Measurements from ENCODE around the gene COPB2. TPM values are rescaled to one million over a fixed set of nuclear protein-coding genes. Genes with fewer than 3 reads are reported as not detected.
"Not testable (repeated sequence)": the region's sequence is repeated elsewhere in the genome, so short reads cannot be mapped to it uniquely, and the experiment has no call there.

The COPB2 gene
- total and polyA plus RNA-seq, 10 of the 15 experiments (the other 5 are each of a cell fraction or from before 2014, with no cell fraction given), result 51.3 to 143 (median 116) TPM

DNA sequence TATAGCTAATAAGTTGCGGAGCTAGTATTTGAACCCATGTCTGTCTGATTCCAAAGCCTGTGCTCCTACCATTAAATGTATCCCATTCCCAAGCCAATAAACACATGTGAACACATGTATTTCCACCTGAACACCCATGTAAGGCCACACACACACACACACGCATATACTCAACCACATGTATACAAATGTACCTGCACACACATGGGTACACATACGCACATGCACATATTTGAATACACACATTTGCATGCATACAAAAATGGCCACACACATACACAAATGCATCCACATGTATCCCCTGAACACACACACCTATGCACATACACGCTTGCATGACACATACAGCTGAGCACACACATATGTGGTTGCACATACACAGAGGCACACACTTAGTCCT, 51.0 kb downstream of the COPB2 start:
- H3K27me3 ChIP-seq (replicated peaks in 1 of 2; ENCODE audit: control insufficient read depth in 2 of 2, insufficient read depth in 2 of 2, low read length in 1 of 2), result no peaks in the 10 kb centered on the region
- no peak overlapping the region for H3K27ac ChIP-seq (ENCODE audit: control insufficient read depth, insufficient read depth)
- RAD21 ChIA-PET (ENCODE audit: unreplicated experiment), result no interaction called here
- no peaks in the 10 kb centered on the region for H4K20me1 ChIP-seq (ENCODE audit: control insufficient read depth, insufficient read depth)
- no peaks in the 10 kb centered on the region for H3K4me1 ChIP-seq (ENCODE audit: control insufficient read depth, insufficient read depth, low read length)
- DNase-seq (ENCODE audit: low read depth, low spot score), result no peak
- no peak overlapping the region for H3K4me2 ChIP-seq (ENCODE audit: control insufficient read depth, insufficient read depth)
- POLR2A ChIA-PET, result no interaction called here
- SMC1A ChIA-PET (ENCODE audit: uncharacterized antibody, unreplicated experiment), result no interaction called here
- no peak overlapping the region for H3K4me3 ChIP-seq
- no peak overlapping the region for H3K9ac ChIP-seq (ENCODE audit: control insufficient read depth, insufficient read depth, low read length)
- no peaks in the 10 kb centered on the region; the same call in 2 of the 3 replicates for H3K9me3 ChIP-seq (replicated peaks; ENCODE audit: control insufficient read depth, insufficient read depth, low read length)
- FAIRE-seq, result no peak
- no peaks in the 10 kb centered on the region for H3K79me2 ChIP-seq (ENCODE audit: control insufficient read depth, insufficient read depth, low read length)
- no TSS peak for BruUV-seq (replicated peaks)
- ATAC-seq, result no peak
- no peaks in the 10 kb centered on the region for H3K36me3 ChIP-seq (ENCODE audit: control insufficient read depth in 2 of 2, insufficient read depth in 2 of 2, low read length in 1 of 2)
- TF ChIP-seq MTA3 (IDR thresholded peaks at IDR 0.05; ENCODE audit: borderline replicate concordance, low read length) (no peak), SIX5 (IDR thresholded peaks at IDR 0.05; ENCODE audit: low read depth, low read length, severe bottlenecking) (no peak), NFYB (IDR thresholded peaks at IDR 0.05; ENCODE audit: insufficient read depth, low read depth, low read length) (no peak)
- intact Hi-C loops (cut with micrococcal nuclease; ENCODE audit: unreplicated experiment) (no loop called here), in situ Hi-C loops (cut with MboI) (no loop called here)
- CTCF ChIA-PET, result interaction anchor here (0.7 to 1.2 kb wide), 2 partner anchors 16 to 227 kb away, joined by 3 read pairs; no protein-coding TSS in a partner anchor
- 74% methylated on average over 4 of the region's 4 CpGs for WGBS (ENCODE audit: insufficient coverage, insufficient replicate concordance, low lambda C conversion rate, missing lambda C conversion rate)
- no peak overlapping the region for H2AFZ ChIP-seq (ENCODE audit: control insufficient read depth, low read depth, low read length)

DNA sequence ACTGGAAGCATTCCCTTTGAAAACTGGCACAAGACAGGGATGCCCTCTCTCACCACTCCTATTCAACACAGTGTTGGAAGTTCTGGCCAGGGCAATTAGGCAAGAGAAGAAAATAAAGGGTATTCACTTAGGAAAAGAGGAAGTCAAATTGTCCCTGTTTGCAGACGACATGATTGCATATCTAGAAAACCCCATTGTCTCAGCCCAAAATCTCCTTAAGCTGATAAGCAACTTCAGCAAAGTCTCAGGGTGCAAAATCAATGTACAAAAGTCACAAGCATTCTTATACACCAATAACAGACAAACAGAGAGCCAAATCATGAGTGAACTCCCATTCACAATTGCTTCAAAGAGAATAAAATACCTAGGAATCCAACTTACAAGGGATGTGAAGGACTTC, 54.8 kb downstream of the COPB2 start:
- H3K4me2 ChIP-seq (ENCODE audit: control insufficient read depth, insufficient read depth); H3K36me3 ChIP-seq (ENCODE audit: control insufficient read depth in 2 of 2, insufficient read depth in 2 of 2, low read length in 1 of 2); POLR2A ChIA-PET; H4K20me1 ChIP-seq (ENCODE audit: control insufficient read depth, insufficient read depth); intact Hi-C loops (cut with micrococcal nuclease; ENCODE audit: unreplicated experiment); H2AFZ ChIP-seq (ENCODE audit: control insufficient read depth, low read depth, low read length); H3K9ac ChIP-seq (ENCODE audit: control insufficient read depth, insufficient read depth, low read length); CTCF ChIA-PET; H3K4me3 ChIP-seq; H3K79me2 ChIP-seq (ENCODE audit: control insufficient read depth, insufficient read depth, low read length); RAD21 ChIA-PET (ENCODE audit: unreplicated experiment); FAIRE-seq; ATAC-seq; SMC1A ChIA-PET (ENCODE audit: uncharacterized antibody, unreplicated experiment); H3K9me3 ChIP-seq (replicated peaks; ENCODE audit: control insufficient read depth, insufficient read depth, low read length); DNase-seq (ENCODE audit: low read depth, low spot score); H3K27me3 ChIP-seq (replicated peaks in 1 of 2; ENCODE audit: control insufficient read depth in 2 of 2, insufficient read depth in 2 of 2, low read length in 1 of 2); H3K4me1 ChIP-seq (ENCODE audit: control insufficient read depth, insufficient read depth, low read length); H3K27ac ChIP-seq (ENCODE audit: control insufficient read depth, insufficient read depth); BruUV-seq (replicated peaks): not testable (repeated sequence)
- WGBS (ENCODE audit: insufficient coverage, insufficient replicate concordance, low lambda C conversion rate, missing lambda C conversion rate), result 0% methylated on average over 1 of the region's 1 CpG
- in situ Hi-C loops (cut with MboI), result loop anchor here (5.0 kb wide), 1 partner anchor 397 kb away; no protein-coding TSS in a partner anchor
